Prostate gland (tissue), 2 donors: ENCODE measurements around the gene ZBTB32. TPM values are rescaled to one million over a fixed set of nuclear protein-coding genes. Genes with fewer than 3 reads are reported as not detected.
A peak's percentile ranks its signal among the peaks of the same experiment; 100 is the strongest.

Source experiments
- DNase-seq: peaks from one replicate; pipeline ENCODE4 v3.0.0-alpha.2; 2019; ENCODE audit warnings: low spot score
- H3K27ac ChIP-seq, 2 donors: fragments of 200-600 bp; sonication (generic); 2 replicates each; pipeline ENCODE4 v1.5.1; 2017 to 2019
- H3K27me3 ChIP-seq: fragments of 200-600 bp; sonication (generic); replicated peaks from 2 replicates; pipeline ENCODE4 v1.5.1; 2019; ENCODE audit not compliant: insufficient read depth
- H3K36me3 ChIP-seq, 2 donors: fragments of 200-600 bp; sonication (generic); 1 replicate in 1 of 2; 2 replicates in 1 of 2; pipeline versions ENCODE4 v1.5.1 to v1.8.1; 2017 to 2019
- H3K4me1 ChIP-seq: fragments of 200-600 bp; sonication (generic); replicated peaks from 2 replicates; pipeline ENCODE4 v1.5.1; 2019
- H3K4me3 ChIP-seq, 2 donors: fragments of 200-600 bp; sonication (generic); 2 replicates each; pipeline ENCODE4 v1.5.1; 2017 to 2019
- H3K9me3 ChIP-seq: fragments of 200-600 bp; sonication (generic); 2 replicates; pipeline ENCODE4 v1.5.1; 2017
- CTCF ChIP-seq, 4 experiments: fragments of 200-600 bp in 2 of 4; fragments of 450-650 bp in 2 of 4; sonication (generic) in 2 of 4; IDR thresholded peaks; 1 replicate in 3 of 4; 2 replicates in 1 of 4; pipeline ENCODE4 v1.5.1; 2016 to 2019; ENCODE audit warnings: antibody characterized with exemption in 4 of 4, mild to moderate bottlenecking in 2 of 4, moderate library complexity in 2 of 4
- POLR2A ChIP-seq: fragments of 450-650 bp; IDR thresholded peaks from one replicate; pipeline ENCODE4 v1.6.1; 2016; ENCODE audit warnings: antibody characterized with exemption, mild to moderate bottlenecking
- POLR2AphosphoS5 ChIP-seq: sonication (generic); formaldehyde crosslinking; IDR thresholded peaks from one replicate; pipeline ENCODE4 v1.6.1; 2017; ENCODE audit warnings: antibody characterized with exemption
- WGBS: methylation state at CpG from one replicate; pipeline ENCODE4 v1.1.5; 2018; 5-methylcytosine and 5-hydroxymethylcytosine counted together
- intact Hi-C: fragments of 100-400 bp; cut with DNase I; formaldehyde crosslinking; loops from one replicate; pipeline ENCODE4 v1.14.2; 2022
- total RNA-seq, 2 donors: library from RNA; depleted of rRNA; stranded (reverse); fragments of >200 nt; gene quantifications; one replicate each; pipeline ENCODE4 v1.1.0, GENCODE V29; 2016

The ZBTB32 gene
- total RNA-seq, 2 donors from 2014 or later, result 3.1 TPM; not detected in 1

- peaks cover 3% of the 10 kb centered on the region for H3K4me1 ChIP-seq
- peak overlapping the region; percentile 39 to 54 for H3K4me3 ChIP-seq
- no peaks in the 10 kb centered on the region for H3K9me3 ChIP-seq
- peaks cover 8 to 16% of the 10 kb centered on the region in 2 donors for H3K36me3 ChIP-seq
- under 1% methylated on average over 60 of the region's 63 CpGs for WGBS
- TF ChIP-seq POLR2A, result peak; percentile 19
- peak; percentile 86 for TF ChIP-seq POLR2AphosphoS5
- no peak for TF ChIP-seq CTCF (IDR thresholded peaks at IDR 0.05)
- peak overlapping the region; percentile 68 to 72 for H3K27ac ChIP-seq
- no peaks in the 10 kb centered on the region for H3K27me3 ChIP-seq
- intact Hi-C loops, result loop anchor here (5.0 to 10.0 kb wide), 2 partner anchors 192 to 474 kb away; partner anchors contain the start of genes ZNF146 and ZNF565
- DNase-seq, result peak; percentile 97
Observed at GRCh38 chr19:35740423-35741202, 36.3 kb downstream of the ZBTB32 start.

- no peak for DNase-seq
- intact Hi-C loops, result loop anchor here (5.0 to 10.0 kb wide), 2 partner anchors 191 to 474 kb away; partner anchors contain the start of genes ZNF146 and ZNF565
- H3K4me1 ChIP-seq, result peaks cover 6% of the 10 kb centered on the region
- H3K27me3 ChIP-seq, result no peaks in the 10 kb centered on the region
- peak overlapping the region; percentile 68 to 72 for H3K27ac ChIP-seq
- TF ChIP-seq POLR2A, result no peak
- no peak for TF ChIP-seq POLR2AphosphoS5
- TF ChIP-seq CTCF (IDR thresholded peaks at IDR 0.05), result no peak
- no peaks in the 10 kb centered on the region for H3K9me3 ChIP-seq
- whole genome bisulfite sequencing, result 8% methylated on average over 12 of the region's 12 CpGs
- peak overlapping the region; percentile 39 to 54 for H3K4me3 ChIP-seq
- peaks cover 8 to 16% of the 10 kb centered on the region in 2 donors for H3K36me3 ChIP-seq
Observed at GRCh38 chr19:35741203-35741515, 36.8 kb downstream of the ZBTB32 start.

- Histone ChIP-seq H3K9me3 (no peaks in the 10 kb centered on the region), H3K36me3 (peaks cover 8 to 16% of the 10 kb centered on the region in 2 donors), H3K27me3 (no peaks in the 10 kb centered on the region), H3K4me1 (peaks cover 11% of the 10 kb centered on the region), H3K27ac (peak within 1 kb of the TSS in 1 of 2 donors; percentile 68), H3K4me3 (peak within 1 kb of the TSS; percentile 39 to 54)
- intact Hi-C loops, result loop anchor here (5.0 to 10.0 kb wide), 2 partner anchors 190 to 473 kb away; partner anchors contain the start of genes ZNF146 and ZNF565
- no peak for TF ChIP-seq POLR2AphosphoS5
- TF ChIP-seq POLR2A, result no peak
- no peak for TF ChIP-seq CTCF (IDR thresholded peaks at IDR 0.05)
- DNase-seq, result no peak
- WGBS, result 79% methylated on average over 9 of the region's 9 CpGs
Observed at GRCh38 chr19:35742121-35742724, 37.9 kb downstream of the ZBTB32 start, which contains the start of gene IGFLR1. Gene IGFLR1, minus strand, starts transcription at chr19:35742452. Its CDS starts 1,272 bp downstream, at chr19:35741180.

- Histone ChIP-seq H3K4me3 (peak overlapping the region in 1 of 2 donors; percentile 94), H3K9me3 (no peaks in the 10 kb centered on the region), H3K27ac (peak overlapping the region in 1 of 2 donors; percentile 100), H3K36me3 (peaks cover under 1 to 3% of the 10 kb centered on the region in 2 donors), H3K4me1 (peaks cover 11% of the 10 kb centered on the region), H3K27me3 (no peaks in the 10 kb centered on the region)
- intact Hi-C loops, result loop anchor here (5.0 to 10.0 kb wide), 2 partner anchors 188 to 471 kb away; partner anchors contain the start of genes ZNF146 and ZNF565
- no peak for TF ChIP-seq POLR2A
- no peak for TF ChIP-seq POLR2AphosphoS5
- no peak for TF ChIP-seq CTCF (IDR thresholded peaks at IDR 0.05)
- 91% methylated on average over 19 of the region's 19 CpGs for WGBS
- DNase-seq, result no peak
Observed at GRCh38 chr19:35743640-35744429, 39.5 kb downstream of the ZBTB32 start.
